Stomach (tissue), 9 donors: ENCODE data around the gene CCSER1. TPM values are rescaled to one million over a fixed set of nuclear protein-coding genes. Genes with fewer than 3 reads are reported as not detected.
"Not testable (repeated sequence)": the region's sequence is repeated elsewhere in the genome, so short reads cannot be mapped to it uniquely, and the experiment has no call there.

ENCODE experiments used
- DNase-seq, 2 donors: peaks; one replicate each; pipeline versions ENCODE4 v3.0.0 to v3.0.0-alpha.2; 2013 to 2019
- H3K27ac ChIP-seq, 5 donors: fragments of 200-600 bp in 4 of 5; sonication (generic) in 4 of 5; one replicate each; pipeline ENCODE4 v1.5.1; 2013 to 2019; ENCODE audit warnings: mild to moderate bottlenecking in 1 of 5, moderate library complexity in 1 of 5
- H3K27me3 ChIP-seq, 3 donors: fragments of 200-600 bp; sonication (generic); one replicate each; pipeline ENCODE4 v1.5.1; 2017 to 2019; ENCODE audit warnings: mixed run types in 1 of 3
- H3K36me3 ChIP-seq, 4 donors: fragments of 200-600 bp; sonication (generic); 1 replicate in 3 of 4; 2 replicates in 1 of 4; pipeline ENCODE4 v1.5.1; 2016 to 2019
- H3K4me1 ChIP-seq, 4 donors: fragments of 200-600 bp; sonication (generic); one replicate each; pipeline ENCODE4 v1.5.1; 2016 to 2019
- H3K4me3 ChIP-seq, 4 donors: fragments of 200-600 bp; sonication (generic) in 3 of 4; one replicate each; pipeline ENCODE4 v1.5.1; 2016 to 2019; ENCODE audit warnings: mild to moderate bottlenecking in 1 of 4
- H3K9me3 ChIP-seq, 4 donors: fragments of 200-600 bp; sonication (generic); one replicate each; pipeline ENCODE4 v1.5.1; 2016 to 2019
- CTCF ChIP-seq, 7 experiments: fragments of 450-650 bp in 4 of 7; fragments of 200-600 bp in 3 of 7; sonication (generic) in 3 of 7; IDR thresholded peaks; one replicate each; pipeline ENCODE4 v1.5.1; 2016 to 2019; ENCODE audit warnings: antibody characterized with exemption in 7 of 7, control low read depth in 2 of 7, mild to moderate bottlenecking in 1 of 7
- EP300 ChIP-seq: sonication (generic); formaldehyde crosslinking; IDR thresholded peaks from one replicate; pipeline ENCODE4 v1.6.1; 2017; ENCODE audit warnings: antibody characterized with exemption
- POLR2A ChIP-seq, 4 donors: fragments of 450-650 bp; IDR thresholded peaks; one replicate each; pipeline ENCODE4 v1.6.1; 2016; ENCODE audit warnings: antibody characterized with exemption in 4 of 4, control low read depth in 2 of 4, mild to moderate bottlenecking in 1 of 4, moderate library complexity in 1 of 4
- POLR2AphosphoS5 ChIP-seq, 3 donors: sonication (generic); formaldehyde crosslinking; IDR thresholded peaks; one replicate each; pipeline ENCODE4 v1.6.1; 2016; ENCODE audit warnings: antibody characterized with exemption in 3 of 3
- WGBS, 5 donors: extraction: QIAGEN DNeasy Blood & Tissue Kit in 3 of 5; methylation state at CpG; one replicate each; pipeline versions ENCODE4 v1.1.5 to v1.1.7; 2013 to 2018; 5-methylcytosine and 5-hydroxymethylcytosine counted together
- intact Hi-C: fragments of 100-400 bp; cut with DNase I; formaldehyde crosslinking; loops from one replicate; pipeline ENCODE4 v1.15.1; 2023; ENCODE audit warnings: low total_unique reads
- polyA plus RNA-seq, 3 donors: library from polyadenylated mRNA; stranded (reverse); fragments of 200-250 nt; gene quantifications; one replicate each; pipeline ENCODE4 v1.2.3, GENCODE V29; 2013
- total RNA-seq, 5 donors: library from RNA; depleted of rRNA; stranded (reverse); fragments of >200 nt; gene quantifications; one replicate each; pipeline versions ENCODE4 v1.1.0 to v1.2.3, GENCODE V29; 2014 to 2016
- donor health status: healthy with polysubstance abuse.
- donor health status: Bipolar disorder and iron deficiency.
- donor health status: healthy.

CCSER1 gene
- total and polyA plus RNA-seq, 8 donors = 0.33 to 149 (median 15.2) TPM

DNA sequence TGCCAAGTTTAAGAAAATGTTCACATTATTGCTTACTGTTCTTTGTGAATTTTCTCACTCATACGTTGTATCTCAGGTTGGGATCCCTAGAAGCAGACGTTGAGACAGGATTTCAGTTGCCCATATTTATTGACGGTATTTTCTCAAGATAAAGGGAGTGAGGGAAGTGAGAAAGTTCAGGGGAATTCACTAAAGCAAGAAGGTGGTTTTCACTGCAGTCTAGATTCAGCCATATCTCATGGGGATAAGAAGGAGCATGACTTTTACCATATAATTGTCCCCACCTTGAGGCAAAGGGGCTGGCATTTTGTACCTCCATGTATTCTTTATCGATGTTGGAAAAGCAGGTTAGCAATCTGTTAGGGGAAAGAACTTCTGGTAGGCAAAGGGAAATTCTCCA lies 543.0 kb downstream of the CCSER1 start:
- 54 to 85% (median 74%) methylated on average over 4 of the region's 4 CpGs for WGBS, 5 donors

DNA sequence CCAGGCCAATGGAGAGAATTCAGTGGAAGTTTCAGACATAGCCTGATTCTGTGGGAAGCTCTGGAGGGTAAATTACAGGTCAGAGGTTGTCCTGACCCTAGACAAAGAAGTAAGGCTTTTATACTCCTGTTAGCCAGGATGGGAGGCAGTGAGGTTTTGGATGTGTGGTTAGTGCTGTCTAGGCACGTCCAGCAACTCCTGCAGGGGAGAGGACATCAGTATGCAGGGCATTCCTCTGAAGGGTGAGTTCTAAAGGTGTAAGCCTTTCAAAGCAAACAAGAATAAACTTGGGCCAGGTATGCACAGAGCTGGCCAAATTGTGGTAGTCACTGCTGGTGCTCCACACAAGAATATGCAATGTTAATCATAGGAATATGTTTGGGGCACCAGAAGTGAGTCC lies 562.5 kb downstream of the CCSER1 start:
- Histone ChIP-seq H3K9me3 (no peaks in the 10 kb centered on the region), H3K27me3 (no peaks in the 10 kb centered on the region), H3K36me3 (no peaks in the 10 kb centered on the region), H3K4me3 (no peak overlapping the region), H3K4me1 (no peaks in the 10 kb centered on the region), H3K27ac (no peak overlapping the region)
- 61 to 86% (median 73%) methylated on average over 1 of the region's 1 CpG for WGBS, 5 donors
- TF ChIP-seq POLR2AphosphoS5 (IDR thresholded peaks at IDR 0.05) = no peak
- no peak for TF ChIP-seq EP300
- TF ChIP-seq CTCF (IDR thresholded peaks at IDR 0.05) = no peak
- no peak for TF ChIP-seq POLR2A (IDR thresholded peaks at IDR 0.05)
- intact Hi-C loops = no loop called here
- DNase-seq = no peak

More for the DNA sequence above, 543.0 kb downstream of the CCSER1 start:
- Histone ChIP-seq H3K27me3 (no peaks in the 10 kb centered on the region), H3K27ac (no peak overlapping the region), H3K36me3 (no peaks in the 10 kb centered on the region), H3K9me3 (no peaks in the 10 kb centered on the region), H3K4me1 (no peaks in the 10 kb centered on the region), H3K4me3 (no peak overlapping the region)
- DNase-seq = no peak
- intact Hi-C loops = no loop called here
- TF ChIP-seq POLR2A (IDR thresholded peaks at IDR 0.05) (no peak), POLR2AphosphoS5 (IDR thresholded peaks at IDR 0.05) (no peak), CTCF (IDR thresholded peaks at IDR 0.05) (no peak), EP300 (no peak)

GRCh38 chr4:90695411-90695810 lies 568.2 kb downstream of the CCSER1 start:
- H3K4me1 ChIP-seq = no peaks in the 10 kb centered on the region
- no peak overlapping the region for H3K4me3 ChIP-seq
- peaks cover 0 to 9% (median 0%) of the 10 kb centered on the region in 4 donors for H3K9me3 ChIP-seq
- no peak for TF ChIP-seq POLR2AphosphoS5 (IDR thresholded peaks at IDR 0.05)
- no peak for TF ChIP-seq CTCF (IDR thresholded peaks at IDR 0.05)
- TF ChIP-seq EP300 = no peak
- TF ChIP-seq POLR2A (IDR thresholded peaks at IDR 0.05) = no peak
- H3K27ac ChIP-seq = no peak overlapping the region
- H3K27me3 ChIP-seq = no peaks in the 10 kb centered on the region
- no peak for DNase-seq
- no peaks in the 10 kb centered on the region for H3K36me3 ChIP-seq
- intact Hi-C loops = no loop called here

GRCh38 chr4:90705501-90705900 lies 578.3 kb downstream of the CCSER1 start:
- H3K27me3 ChIP-seq, H3K4me1 ChIP-seq, intact Hi-C loops, H3K36me3 ChIP-seq, H3K4me3 ChIP-seq, DNase-seq, H3K27ac ChIP-seq: not testable (repeated sequence)
- WGBS, 5 donors = 83 to 98% (median 90%) methylated on average over 5 to 6 of the region's 6 CpGs
- H3K9me3 ChIP-seq = peaks cover 0 to 15% (median 7%) of the 10 kb centered on the region in 4 donors

DNA sequence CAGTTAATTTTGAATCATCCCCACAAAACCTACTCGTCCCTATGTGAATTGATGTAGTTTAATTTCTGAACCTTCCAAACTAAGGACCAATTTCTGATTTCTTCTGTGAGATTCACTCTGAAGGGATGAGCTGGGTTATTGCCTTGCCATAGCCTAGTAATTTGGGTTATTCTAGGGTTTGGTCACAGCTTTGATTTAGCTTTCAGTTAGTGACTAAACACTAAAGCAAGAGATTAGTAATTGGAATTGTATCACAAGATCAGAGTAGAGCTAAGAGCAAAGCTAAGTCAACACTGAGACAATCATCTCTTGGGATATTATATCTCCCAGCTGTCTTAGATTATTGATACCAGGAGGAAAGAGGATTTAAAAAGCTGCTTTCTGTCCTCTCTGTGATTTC lies 588.0 kb downstream of the CCSER1 start:
- 89 to 93% (median 91%) methylated on average over 1 of the region's 1 CpG for WGBS, 5 donors
- no peak overlapping the region for H3K27ac ChIP-seq
- no peaks in the 10 kb centered on the region for H3K4me1 ChIP-seq
- no peaks in the 10 kb centered on the region for H3K27me3 ChIP-seq
- no peaks in the 10 kb centered on the region for H3K36me3 ChIP-seq
- no peak for TF ChIP-seq POLR2A (IDR thresholded peaks at IDR 0.05)
- H3K9me3 ChIP-seq = no peaks in the 10 kb centered on the region
- DNase-seq = no peak
- intact Hi-C loops = no loop called here
- H3K4me3 ChIP-seq = no peak overlapping the region

DNA sequence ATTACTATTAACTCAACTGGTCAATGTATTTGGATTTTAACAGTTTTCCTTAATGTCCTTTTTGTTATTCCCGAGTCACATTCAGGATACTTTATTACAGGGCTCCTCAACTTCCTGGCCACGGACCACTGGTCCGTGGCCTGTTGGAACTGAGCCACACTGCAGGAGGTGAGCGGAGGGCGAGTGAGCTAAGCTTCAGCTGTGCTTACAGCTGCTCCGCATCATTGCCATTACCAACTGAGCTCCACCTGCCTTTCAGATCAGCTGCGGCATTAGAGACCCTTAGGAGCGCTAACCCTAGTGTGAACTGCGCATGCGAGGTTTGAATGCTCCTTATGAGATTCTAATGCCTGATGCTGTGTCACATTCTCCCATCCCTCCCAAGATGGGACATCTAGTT lies 591.7 kb downstream of the CCSER1 start:
- Histone ChIP-seq H3K9me3 (no peaks in the 10 kb centered on the region), H3K4me1 (no peaks in the 10 kb centered on the region), H3K4me3 (no peak overlapping the region), H3K27me3 (no peaks in the 10 kb centered on the region), H3K36me3 (no peaks in the 10 kb centered on the region), H3K27ac (no peak overlapping the region)
- intact Hi-C loops = no loop called here
- TF ChIP-seq POLR2A (IDR thresholded peaks at IDR 0.05) (no peak), CTCF (IDR thresholded peaks at IDR 0.05) (no peak), EP300 (no peak), POLR2AphosphoS5 (IDR thresholded peaks at IDR 0.05) (no peak)
- no peak for DNase-seq
- WGBS, 5 donors = 88 to 95% (median 93%) methylated on average over 10 of the region's 10 CpGs
